ENCODE results near the gene ANGPTL7. TPM values are rescaled to one million over a fixed set of nuclear protein-coding genes. Genes with fewer than 3 reads are reported as not detected.

Gene ANGPTL7
- total and polyA plus RNA-seq, 10 of the 15 experiments (the other 5 are each of a cell fraction or from before 2014, with no cell fraction given), result 0.09 TPM; not detected in 9

DNA sequence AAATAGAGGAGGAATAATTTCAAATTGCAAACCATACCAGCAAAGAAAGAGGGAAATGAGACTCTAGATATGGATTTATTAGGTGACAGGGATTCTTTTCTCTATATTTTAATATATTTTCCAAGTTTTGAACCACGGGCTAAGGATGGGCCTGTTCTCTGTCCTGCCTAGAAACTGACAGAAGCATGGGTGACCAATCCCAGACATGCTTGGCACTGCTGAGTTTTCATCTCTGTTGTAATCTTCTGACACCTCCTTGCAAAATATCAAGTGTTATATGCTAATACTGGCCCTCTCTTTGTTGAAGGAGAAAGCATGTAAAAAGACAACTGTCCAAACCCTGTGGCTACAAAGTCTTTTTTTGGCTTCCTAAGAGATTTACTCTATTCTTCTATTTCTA is 774 bp upstream of the ANGPTL7 start:
- 93% methylated on average over 1 of the region's 1 CpG for WGBS (ENCODE audit: insufficient coverage, insufficient replicate concordance, low lambda C conversion rate, missing lambda C conversion rate)
- RAD21 ChIA-PET (ENCODE audit: unreplicated experiment), result no interaction called here
- H3K9ac ChIP-seq (ENCODE audit: control insufficient read depth, insufficient read depth, low read length), result no peak overlapping the region
- POLR2A ChIA-PET, result no interaction called here
- H3K4me3 ChIP-seq, result no peak overlapping the region
- DNase-seq (ENCODE audit: low read depth, low spot score) (no peak), FAIRE-seq (no peak), ATAC-seq (no peak)
- no TSS peak for BruUV-seq (replicated peaks)
- H2AFZ ChIP-seq (ENCODE audit: control insufficient read depth, low read depth, low read length), result no peak overlapping the region
- no peaks in the 10 kb centered on the region for H3K9me3 ChIP-seq (replicated peaks; ENCODE audit: control insufficient read depth, insufficient read depth, low read length)
- no peaks in the 10 kb centered on the region for H3K79me2 ChIP-seq (ENCODE audit: control insufficient read depth, insufficient read depth, low read length)
- H3K27ac ChIP-seq (ENCODE audit: control insufficient read depth, insufficient read depth), result no peak overlapping the region
- no peaks in the 10 kb centered on the region for H3K27me3 ChIP-seq (replicated peaks in 1 of 2; ENCODE audit: control insufficient read depth in 2 of 2, insufficient read depth in 2 of 2, low read length in 1 of 2)
- H3K36me3 ChIP-seq (ENCODE audit: control insufficient read depth in 2 of 2, insufficient read depth in 2 of 2, low read length in 1 of 2), result peaks cover 10 to 26% of the 10 kb centered on the region in 2 experiments
- SMC1A ChIA-PET (ENCODE audit: uncharacterized antibody, unreplicated experiment), result no interaction called here
- no peak overlapping the region for H3K4me2 ChIP-seq (ENCODE audit: control insufficient read depth, insufficient read depth)
- CTCF ChIA-PET, result interaction anchor here (0.6 kb wide), 1 partner anchor 19 kb away, joined by 4 read pairs; no protein-coding TSS in a partner anchor
- intact Hi-C loops (cut with micrococcal nuclease; ENCODE audit: unreplicated experiment) (no loop called here), in situ Hi-C loops (cut with MboI) (no loop called here)
- H4K20me1 ChIP-seq (ENCODE audit: control insufficient read depth, insufficient read depth), result no peaks in the 10 kb centered on the region
- H3K4me1 ChIP-seq (ENCODE audit: control insufficient read depth, insufficient read depth, low read length), result no peaks in the 10 kb centered on the region
- TF ChIP-seq, protein P1, sequence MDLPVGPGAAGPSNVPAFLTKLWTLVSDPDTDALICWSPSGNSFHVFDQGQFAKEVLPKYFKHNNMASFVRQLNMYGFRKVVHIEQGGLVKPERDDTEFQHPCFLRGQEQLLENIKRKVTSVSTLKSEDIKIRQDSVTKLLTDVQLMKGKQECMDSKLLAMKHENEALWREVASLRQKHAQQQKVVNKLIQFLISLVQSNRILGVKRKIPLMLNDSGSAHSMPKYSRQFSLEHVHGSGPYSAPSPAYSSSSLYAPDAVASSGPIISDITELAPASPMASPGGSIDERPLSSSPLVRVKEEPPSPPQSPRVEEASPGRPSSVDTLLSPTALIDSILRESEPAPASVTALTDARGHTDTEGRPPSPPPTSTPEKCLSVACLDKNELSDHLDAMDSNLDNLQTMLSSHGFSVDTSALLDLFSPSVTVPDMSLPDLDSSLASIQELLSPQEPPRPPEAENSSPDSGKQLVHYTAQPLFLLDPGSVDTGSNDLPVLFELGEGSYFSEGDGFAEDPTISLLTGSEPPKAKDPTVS (IDR thresholded peaks at IDR 0.05; ENCODE audit: low read depth, low read length), result no peak
- peak; percentile 46; the same call in 1 of the 2 replicates for TF ChIP-seq RFX5 (IDR thresholded peaks at IDR 0.05; ENCODE audit: low read depth, low read length)

DNA sequence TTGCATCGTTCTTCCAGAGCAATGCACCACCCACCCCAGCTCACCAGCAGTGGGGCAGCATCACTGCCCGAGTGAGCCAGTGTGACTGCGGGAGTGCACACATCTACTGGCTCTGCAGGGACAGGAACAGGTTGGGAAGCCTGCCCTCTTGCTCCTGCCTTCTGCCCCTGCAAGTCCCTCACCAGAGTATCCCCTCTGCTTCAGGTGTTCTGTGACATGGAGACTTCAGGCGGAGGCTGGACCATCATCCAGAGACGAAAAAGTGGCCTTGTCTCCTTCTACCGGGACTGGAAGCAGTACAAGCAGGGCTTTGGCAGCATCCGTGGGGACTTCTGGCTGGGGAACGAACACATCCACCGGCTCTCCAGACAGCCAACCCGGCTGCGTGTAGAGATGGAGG is 4.2 kb downstream of the ANGPTL7 start:
- H2AFZ ChIP-seq (ENCODE audit: control insufficient read depth, low read depth, low read length), result no peak overlapping the region
- intact Hi-C loops (cut with micrococcal nuclease; ENCODE audit: unreplicated experiment) (no loop called here), in situ Hi-C loops (cut with MboI) (no loop called here)
- no peak overlapping the region for H3K9ac ChIP-seq (ENCODE audit: control insufficient read depth, insufficient read depth, low read length)
- no peak overlapping the region for H3K4me2 ChIP-seq (ENCODE audit: control insufficient read depth, insufficient read depth)
- FAIRE-seq (no peak), ATAC-seq (no peak), DNase-seq (ENCODE audit: low read depth, low spot score) (no peak)
- H3K4me1 ChIP-seq (ENCODE audit: control insufficient read depth, insufficient read depth, low read length), result no peaks in the 10 kb centered on the region
- RAD21 ChIA-PET (ENCODE audit: unreplicated experiment), result no interaction called here
- no peaks in the 10 kb centered on the region for H3K9me3 ChIP-seq (replicated peaks; ENCODE audit: control insufficient read depth, insufficient read depth, low read length)
- no peak overlapping the region for H3K4me3 ChIP-seq
- POLR2A ChIA-PET, result interaction anchor here (0.7 kb wide), 1 partner anchor 9 kb away, joined by 3 read pairs; no protein-coding TSS in a partner anchor
- CTCF ChIA-PET, result interaction anchor here (0.6 kb wide), 1 partner anchor 33 kb away, joined by 3 read pairs; no protein-coding TSS in a partner anchor
- H3K27ac ChIP-seq (ENCODE audit: control insufficient read depth, insufficient read depth), result no peak overlapping the region
- 95% methylated on average over 11 of the region's 11 CpGs for WGBS (ENCODE audit: insufficient coverage, insufficient replicate concordance, low lambda C conversion rate, missing lambda C conversion rate)
- no peaks in the 10 kb centered on the region for H4K20me1 ChIP-seq (ENCODE audit: control insufficient read depth, insufficient read depth)
- BruUV-seq (replicated peaks), result no TSS peak
- no peaks in the 10 kb centered on the region for H3K27me3 ChIP-seq (replicated peaks in 1 of 2; ENCODE audit: control insufficient read depth in 2 of 2, insufficient read depth in 2 of 2, low read length in 1 of 2)
- SMC1A ChIA-PET (ENCODE audit: uncharacterized antibody, unreplicated experiment), result no interaction called here
- H3K36me3 ChIP-seq (ENCODE audit: control insufficient read depth in 2 of 2, insufficient read depth in 2 of 2, low read length in 1 of 2), result peaks cover 16 to 18% of the 10 kb centered on the region in 2 experiments
- H3K79me2 ChIP-seq (ENCODE audit: control insufficient read depth, insufficient read depth, low read length), result no peaks in the 10 kb centered on the region
- TF ChIP-seq KDM1A (IDR thresholded peaks at IDR 0.05; ENCODE audit: borderline replicate concordance), result no peak
- no peak for TF ChIP-seq PAX5 (IDR thresholded peaks at IDR 0.05; ENCODE audit: borderline replicate concordance, low read depth, low read length)
- TF ChIP-seq, protein P2, sequence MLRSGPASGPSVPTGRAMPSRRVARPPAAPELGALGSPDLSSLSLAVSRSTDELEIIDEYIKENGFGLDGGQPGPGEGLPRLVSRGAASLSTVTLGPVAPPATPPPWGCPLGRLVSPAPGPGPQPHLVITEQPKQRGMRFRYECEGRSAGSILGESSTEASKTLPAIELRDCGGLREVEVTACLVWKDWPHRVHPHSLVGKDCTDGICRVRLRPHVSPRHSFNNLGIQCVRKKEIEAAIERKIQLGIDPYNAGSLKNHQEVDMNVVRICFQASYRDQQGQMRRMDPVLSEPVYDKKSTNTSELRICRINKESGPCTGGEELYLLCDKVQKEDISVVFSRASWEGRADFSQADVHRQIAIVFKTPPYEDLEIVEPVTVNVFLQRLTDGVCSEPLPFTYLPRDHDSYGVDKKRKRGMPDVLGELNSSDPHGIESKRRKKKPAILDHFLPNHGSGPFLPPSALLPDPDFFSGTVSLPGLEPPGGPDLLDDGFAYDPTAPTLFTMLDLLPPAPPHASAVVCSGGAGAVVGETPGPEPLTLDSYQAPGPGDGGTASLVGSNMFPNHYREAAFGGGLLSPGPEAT (IDR thresholded peaks at IDR 0.05; ENCODE audit: low read depth), result no peak
- no peak for TF ChIP-seq TAF1 (IDR thresholded peaks at IDR 0.05; ENCODE audit: borderline replicate concordance, low read depth, low read length)
- no peak for TF ChIP-seq SP1 (IDR thresholded peaks at IDR 0.05; ENCODE audit: low read depth, low read length)
- no peak for TF ChIP-seq SMAD1 (IDR thresholded peaks at IDR 0.05; ENCODE audit: low read depth, partially characterized antibody)
- TF ChIP-seq ZBED1 (IDR thresholded peaks at IDR 0.05; ENCODE audit: borderline replicate concordance), result no peak
- TF ChIP-seq, protein P3, sequence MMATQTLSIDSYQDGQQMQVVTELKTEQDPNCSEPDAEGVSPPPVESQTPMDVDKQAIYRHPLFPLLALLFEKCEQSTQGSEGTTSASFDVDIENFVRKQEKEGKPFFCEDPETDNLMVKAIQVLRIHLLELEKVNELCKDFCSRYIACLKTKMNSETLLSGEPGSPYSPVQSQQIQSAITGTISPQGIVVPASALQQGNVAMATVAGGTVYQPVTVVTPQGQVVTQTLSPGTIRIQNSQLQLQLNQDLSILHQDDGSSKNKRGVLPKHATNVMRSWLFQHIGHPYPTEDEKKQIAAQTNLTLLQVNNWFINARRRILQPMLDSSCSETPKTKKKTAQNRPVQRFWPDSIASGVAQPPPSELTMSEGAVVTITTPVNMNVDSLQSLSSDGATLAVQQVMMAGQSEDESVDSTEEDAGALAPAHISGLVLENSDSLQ (IDR thresholded peaks at IDR 0.05), result no peak
- TF ChIP-seq, protein P4, sequence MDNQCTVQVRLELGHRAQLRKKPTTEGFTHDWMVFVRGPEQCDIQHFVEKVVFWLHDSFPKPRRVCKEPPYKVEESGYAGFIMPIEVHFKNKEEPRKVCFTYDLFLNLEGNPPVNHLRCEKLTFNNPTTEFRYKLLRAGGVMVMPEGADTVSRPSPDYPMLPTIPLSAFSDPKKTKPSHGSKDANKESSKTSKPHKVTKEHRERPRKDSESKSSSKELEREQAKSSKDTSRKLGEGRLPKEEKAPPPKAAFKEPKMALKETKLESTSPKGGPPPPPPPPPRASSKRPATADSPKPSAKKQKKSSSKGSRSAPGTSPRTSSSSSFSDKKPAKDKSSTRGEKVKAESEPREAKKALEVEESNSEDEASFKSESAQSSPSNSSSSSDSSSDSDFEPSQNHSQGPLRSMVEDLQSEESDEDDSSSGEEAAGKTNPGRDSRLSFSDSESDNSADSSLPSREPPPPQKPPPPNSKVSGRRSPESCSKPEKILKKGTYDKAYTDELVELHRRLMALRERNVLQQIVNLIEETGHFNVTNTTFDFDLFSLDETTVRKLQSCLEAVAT (IDR thresholded peaks at IDR 0.05), result no peak
- TF ChIP-seq BCL11A (IDR thresholded peaks at IDR 0.05; ENCODE audit: low read depth, low read length), result no peak
- TF ChIP-seq CBX5 (IDR thresholded peaks at IDR 0.05; ENCODE audit: low read depth), result no peak
- no peak for TF ChIP-seq IRF4 (IDR thresholded peaks at IDR 0.05; ENCODE audit: low read depth, low read length)

Data from GM12878 (cell line).